K562 (cell line): Measurements from ENCODE around the gene CCK. TPM values are rescaled to one million over a fixed set of nuclear protein-coding genes. Genes with fewer than 3 reads are reported as not detected.

Experiments used
- ATAC-seq: fragments of 200-7000 bp; cut with Tn5 transposase; 3 replicates; pipeline ENCODE4 v1.9.1; 2020; ENCODE audit warnings: moderate library complexity
- BruUV-seq: library from RNA; stranded (reverse); fragments of 400-500 nt; replicated peaks from 2 replicates; lab custom pipeline; 2021; lab: Mats Ljungman, UMichigan
- CTCF ChIA-PET: fragments of 300-600 bp; formaldehyde crosslinking; extraction: SDS; loops from one replicate; lab custom pipeline; 2021; ENCODE audit warnings: low intra/inter-chr PET ratio; lab: Yijun Ruan, JAX
- POLR2A ChIA-PET: fragments of 300-600, 350-650 bp; sonication (Branson Sonifier 250); formaldehyde crosslinking; extraction: SDS; loops from one replicate; lab custom pipeline; 2021; ENCODE audit warnings: antibody characterized with exemption, inconsistent platforms; lab: Yijun Ruan, JAX
- DNase-seq, 4 experiments: peaks; one replicate each; pipeline versions ENCODE4 v3.0.0 to v3.0.0-alpha.2; 2011 to 2018; ENCODE audit warnings: low spot score in 3 of 4, mixed read lengths in 3 of 4; ENCODE audit errors: extremely low read depth in 1 of 4
- FAIRE-seq: peaks from 2 replicates; lab custom pipeline; 2011; peaks lifted over from hg19 to GRCh38; lab: Jason Lieb, UNC
- H2AFZ ChIP-seq: 2 replicates; pipeline ENCODE4 v1.6.0; 2011; ENCODE audit warnings: low read depth, low read length, control low read depth, inconsistent platforms
- H3K27ac ChIP-seq: fragments of 200-600 bp; 3 replicates; pipeline ENCODE4 v1.8.0; 2011; ENCODE audit warnings: low read depth, mild to moderate bottlenecking, control low read depth, inconsistent platforms, low read length, moderate library complexity, mixed read lengths; ENCODE audit errors: extremely low read depth
- H3K27me3 ChIP-seq, 2 experiments: fragments of 300-600 bp in 1 of 2; 2 replicates in 1 of 2; 3 replicates in 1 of 2; pipeline versions ENCODE4 v1.6.0 to v1.8.0; 2011; ENCODE audit warnings: inconsistent platforms in 2 of 2, low read length in 2 of 2, mild to moderate bottlenecking in 1 of 2, mixed read lengths in 1 of 2, moderate library complexity in 1 of 2; ENCODE audit not compliant: control insufficient read depth in 2 of 2, insufficient read depth in 2 of 2
- H3K36me3 ChIP-seq: fragments of 300-600 bp; 3 replicates; pipeline ENCODE4 v1.8.0; 2011; ENCODE audit warnings: mild to moderate bottlenecking, low read length, inconsistent platforms; ENCODE audit not compliant: control insufficient read depth, insufficient read depth
- H3K4me1 ChIP-seq, 2 experiments: fragments of 200-600 bp in 1 of 2; replicated peaks in 1 of 2; 2 replicates in 1 of 2; 3 replicates in 1 of 2; pipeline versions ENCODE4 v1.5.1 to v1.8.0; 2011; ENCODE audit warnings: inconsistent platforms in 2 of 2, low read length in 2 of 2, mild to moderate bottlenecking in 1 of 2, mixed read lengths in 1 of 2, moderate library complexity in 1 of 2; ENCODE audit not compliant: control insufficient read depth in 2 of 2, insufficient read depth in 2 of 2
- H3K4me2 ChIP-seq: 2 replicates; pipeline ENCODE4 v1.6.1; 2011; ENCODE audit warnings: low read length, control low read depth, inconsistent platforms, mixed read lengths; ENCODE audit not compliant: insufficient read depth
- H3K4me3 ChIP-seq: fragments of 200-600 bp; sonication (generic), shearing (Covaris generic); 2 replicates; pipeline ENCODE4 v1.5.1; 2016; ENCODE audit warnings: control low read depth, inconsistent platforms
- H3K79me2 ChIP-seq: fragments of 200-600 bp; 3 replicates; pipeline ENCODE4 v1.8.0; 2011; ENCODE audit warnings: low read length, inconsistent platforms; ENCODE audit not compliant: control insufficient read depth, insufficient read depth
- H3K9ac ChIP-seq, 2 experiments: 2 replicates each; pipeline versions ENCODE4 v1.6.0 to v1.6.1; 2011; ENCODE audit warnings: low read depth in 2 of 2, low read length in 2 of 2, control low read depth in 1 of 2, inconsistent platforms in 1 of 2, mild to moderate bottlenecking in 1 of 2, mixed read lengths in 1 of 2; ENCODE audit not compliant: insufficient read depth in 1 of 2
- H3K9me1 ChIP-seq: one replicate; pipeline ENCODE4 v1.6.0; 2011; ENCODE audit warnings: inconsistent platforms, mild to moderate bottlenecking, low read length, moderate library complexity; ENCODE audit not compliant: control insufficient read depth, insufficient read depth
- H3K9me3 ChIP-seq: replicated peaks from 2 replicates; pipeline ENCODE4 v1.5.1; 2011; ENCODE audit warnings: low read depth, low read length, inconsistent platforms; ENCODE audit not compliant: control insufficient read depth, insufficient read depth
- H4K20me1 ChIP-seq: replicated peaks from 2 replicates; pipeline ENCODE4 v1.6.1; 2011; ENCODE audit warnings: low read length, inconsistent platforms, mixed read lengths; ENCODE audit not compliant: control insufficient read depth, insufficient read depth
- CBX1 ChIP-seq: sonication (generic); IDR thresholded peaks from 2 replicates; pipeline ENCODE4 v1.6.1; 2016; ENCODE audit warnings: antibody characterized with exemption, low read depth, mild to moderate bottlenecking
- FOXK1 ChIP-seq: sonication (generic); formaldehyde crosslinking; IDR thresholded peaks from 2 replicates; pipeline ENCODE4 v1.8.0; 2022; ENCODE audit warnings: missing genetic modification reagents, mild to moderate bottlenecking, borderline replicate concordance
- NCOA2 ChIP-seq, 2 experiments: fragments of 450-650 bp; IDR thresholded peaks; 2 replicates each; pipeline ENCODE4 v1.6.1; 2018; ENCODE audit warnings: mild to moderate bottlenecking in 2 of 2, moderate library complexity in 1 of 2; ENCODE audit not compliant: partially characterized antibody in 2 of 2
- PHF8 ChIP-seq: fragments of 200-600 bp; sonication (generic); IDR thresholded peaks from 2 replicates; pipeline ENCODE4 v1.6.1; 2012; ENCODE audit warnings: mixed run types, mild to moderate bottlenecking, inconsistent platforms, low read length, moderate library complexity, borderline replicate concordance
- PTTG1 ChIP-seq: fragments of 450-650 bp; IDR thresholded peaks from 2 replicates; pipeline ENCODE4 v1.6.1; 2016; ENCODE audit warnings: low read depth, mild to moderate bottlenecking, missing genetic modification characterization, missing compliant biosample characterization
- ZFP30 ChIP-seq: fragments of 250-450 bp; sonication (Bioruptor Pico); IDR thresholded peaks from 2 replicates; pipeline ENCODE4 v1.8.0; 2022; ENCODE audit warnings: moderate library complexity, mild to moderate bottlenecking, inconsistent platforms, borderline replicate concordance
- ZNF3 ChIP-seq: fragments of 250-450 bp; sonication (Bioruptor Pico); IDR thresholded peaks from 2 replicates; pipeline ENCODE4 v1.5.0; 2021; ENCODE audit warnings: mild to moderate bottlenecking, moderate library complexity
- WGBS: fragments of 100-300 bp; shearing (Covaris generic); methylation state at CpG from one replicate; pipeline ENCODE4 v1.1.6; 2016; ENCODE audit warnings: low coverage, mixed read lengths; ENCODE audit not compliant: insufficient coverage; ENCODE audit errors: missing lambda C conversion rate; 5-methylcytosine and 5-hydroxymethylcytosine counted together
- in situ Hi-C: fragments of 300-500 bp; cut with MboI; formaldehyde crosslinking; loops from 4 replicates; pipeline ENCODE4 v1.15.0; 2018; ENCODE audit warnings: inconsistent platforms, mixed read lengths
- intact Hi-C: fragments of 100-400 bp; cut with micrococcal nuclease; formaldehyde crosslinking; loops from 2 replicates; pipeline ENCODE4 v1.14.2; 2022
- polyA plus RNA-seq, 8 experiments: library from polyadenylated mRNA; depleted of rRNA in 4 of 8; stranded (reverse) in 5 of 8; unstranded in 3 of 8; fragments of >200 nt; fragmentation: Nextera tagmentation in 2 of 8; fragmentation: Illumina TruSeq in 1 of 8; extraction: Ambion mirVana in 2 of 8; extraction: Trizol in 1 of 8; gene quantifications; 2 replicates each; pipeline versions ENCODE4 v1.2.1 to v1.2.3, GENCODE V29; 2011 to 2014; ENCODE audit warnings: inconsistent platforms in 1 of 8, missing spikeins in 1 of 8
- total RNA-seq, 7 experiments: library from RNA; depleted of rRNA in 6 of 7; stranded (reverse); fragments of >200 nt in 6 of 7; fragmentation: Illumina TruSeq in 2 of 7; extraction: Trizol in 2 of 7; gene quantifications; 2 replicates each; pipeline versions ENCODE4 v1.2.1 to v1.2.3, GENCODE V29; 2011 to 2021; ENCODE audit warnings: low replicate concordance in 1 of 7
- TF ChIP-seq, protein P1 (sequence below): fragments of 250-450 bp; sonication (Bioruptor Pico); IDR thresholded peaks from 2 replicates; pipeline ENCODE4 v1.4.0; 2020; ENCODE audit warnings: mild to moderate bottlenecking
- TF ChIP-seq, protein P2 (sequence below), 2 experiments: fragments of 450-650 bp in 1 of 2; sonication (generic) in 1 of 2; formaldehyde crosslinking in 1 of 2; IDR thresholded peaks in 1 of 2; conservative IDR thresholded peaks in 1 of 2; 2 replicates each; pipeline versions ENCODE4 v1.6.1 to v1.8.1; 2016 to 2023; ENCODE audit warnings: mild to moderate bottlenecking in 2 of 2, moderate library complexity in 2 of 2, inconsistent platforms in 1 of 2, missing genetic modification reagents in 1 of 2
- TF ChIP-seq, protein P3 (sequence below): fragments of 250-450 bp; sonication (Bioruptor Pico); IDR thresholded peaks from 2 replicates; pipeline ENCODE4 v1.8.0; 2021; ENCODE audit warnings: moderate library complexity, mild to moderate bottlenecking, inconsistent platforms

Gene CCK
- total and polyA plus RNA-seq, 9 of the 15 experiments (the other 6 are each of a cell fraction or from before 2014, with no cell fraction given), result not detected

- no peak for TF ChIP-seq PTTG1 (tag)
- TF ChIP-seq CBX1, result no peak
- TF ChIP-seq, protein P1, sequence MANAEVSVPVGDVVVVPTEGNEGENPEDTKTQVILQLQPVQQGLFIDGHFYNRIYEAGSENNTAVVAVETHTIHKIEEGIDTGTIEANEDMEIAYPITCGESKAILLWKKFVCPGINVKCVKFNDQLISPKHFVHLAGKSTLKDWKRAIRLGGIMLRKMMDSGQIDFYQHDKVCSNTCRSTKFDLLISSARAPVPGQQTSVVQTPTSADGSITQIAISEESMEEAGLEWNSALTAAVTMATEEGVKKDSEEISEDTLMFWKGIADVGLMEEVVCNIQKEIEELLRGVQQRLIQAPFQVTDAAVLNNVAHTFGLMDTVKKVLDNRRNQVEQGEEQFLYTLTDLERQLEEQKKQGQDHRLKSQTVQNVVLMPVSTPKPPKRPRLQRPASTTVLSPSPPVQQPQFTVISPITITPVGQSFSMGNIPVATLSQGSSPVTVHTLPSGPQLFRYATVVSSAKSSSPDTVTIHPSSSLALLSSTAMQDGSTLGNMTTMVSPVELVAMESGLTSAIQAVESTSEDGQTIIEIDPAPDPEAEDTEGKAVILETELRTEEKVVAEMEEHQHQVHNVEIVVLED, result no peak
- TF ChIP-seq PHF8, result no peak
- TF ChIP-seq ZNF3 (CRISPR knock-in tag), result no peak
These were observed 32.3 kb upstream of the CCK start (continued) for GRCh38 chr3:42298259-42298658.

DNA sequence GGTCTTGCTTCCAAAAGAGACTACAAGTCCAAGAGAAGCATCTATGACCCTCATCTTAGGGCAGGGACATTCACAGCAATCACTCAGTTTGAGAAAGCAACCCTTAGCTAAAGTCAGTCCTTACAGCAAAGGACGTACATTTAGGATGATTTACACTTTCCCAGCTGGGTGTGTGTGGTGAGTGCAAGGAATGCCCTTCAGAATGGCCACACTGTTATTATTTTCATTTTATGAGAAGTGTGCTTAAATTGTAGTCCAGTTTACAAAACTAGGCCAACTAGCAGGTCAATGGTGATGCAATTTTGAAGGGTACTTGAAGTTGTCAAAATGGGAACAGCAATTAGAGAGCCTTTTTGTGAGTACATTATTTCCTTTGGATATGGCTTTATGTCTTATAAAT lies 26.0 kb upstream of the CCK start:
- intact Hi-C loops, result no loop called here
- Histone ChIP-seq H3K4me3 (no peak overlapping the region), H3K27me3 (no peaks in the 10 kb centered on the region), H2AFZ (no peak overlapping the region), H3K4me1 (no peaks in the 10 kb centered on the region), H3K79me2 (no peaks in the 10 kb centered on the region), H3K36me3 (no peaks in the 10 kb centered on the region), H3K27ac (no peak overlapping the region), H3K4me2 (no peak overlapping the region), H3K9me1 (no peaks in the 10 kb centered on the region), H3K9me3 (no peaks in the 10 kb centered on the region), H4K20me1 (no peaks in the 10 kb centered on the region), H3K9ac (no peak overlapping the region)
- ChIA-PET POLR2A (no interaction called here), CTCF (no interaction called here)
- 0% methylated on average over 1 of the region's 1 CpG for WGBS
- in situ Hi-C loops, result no loop called here
- BruUV-seq, result no TSS peak
- DNase-seq (no peak), FAIRE-seq (no peak), ATAC-seq (no peak)
- TF ChIP-seq, protein P2, sequence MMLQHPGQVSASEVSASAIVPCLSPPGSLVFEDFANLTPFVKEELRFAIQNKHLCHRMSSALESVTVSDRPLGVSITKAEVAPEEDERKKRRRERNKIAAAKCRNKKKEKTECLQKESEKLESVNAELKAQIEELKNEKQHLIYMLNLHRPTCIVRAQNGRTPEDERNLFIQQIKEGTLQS (IDR thresholded peaks at IDR 0.05), result peak; percentile 30; the same call in 1 of the 2 replicates
- TF ChIP-seq, protein P2 (CRISPR knock-in tag; conservative IDR thresholded peaks at IDR 0.05), result no peak
- TF ChIP-seq NCOA2 (IDR thresholded peaks at IDR 0.05; ENCODE audit: partially characterized antibody in 2 of 2) (no peak), ZFP30 (CRISPR knock-in tag) (no peak), FOXK1 (CRISPR knock-in tag) (no peak)
- TF ChIP-seq, protein P3, sequence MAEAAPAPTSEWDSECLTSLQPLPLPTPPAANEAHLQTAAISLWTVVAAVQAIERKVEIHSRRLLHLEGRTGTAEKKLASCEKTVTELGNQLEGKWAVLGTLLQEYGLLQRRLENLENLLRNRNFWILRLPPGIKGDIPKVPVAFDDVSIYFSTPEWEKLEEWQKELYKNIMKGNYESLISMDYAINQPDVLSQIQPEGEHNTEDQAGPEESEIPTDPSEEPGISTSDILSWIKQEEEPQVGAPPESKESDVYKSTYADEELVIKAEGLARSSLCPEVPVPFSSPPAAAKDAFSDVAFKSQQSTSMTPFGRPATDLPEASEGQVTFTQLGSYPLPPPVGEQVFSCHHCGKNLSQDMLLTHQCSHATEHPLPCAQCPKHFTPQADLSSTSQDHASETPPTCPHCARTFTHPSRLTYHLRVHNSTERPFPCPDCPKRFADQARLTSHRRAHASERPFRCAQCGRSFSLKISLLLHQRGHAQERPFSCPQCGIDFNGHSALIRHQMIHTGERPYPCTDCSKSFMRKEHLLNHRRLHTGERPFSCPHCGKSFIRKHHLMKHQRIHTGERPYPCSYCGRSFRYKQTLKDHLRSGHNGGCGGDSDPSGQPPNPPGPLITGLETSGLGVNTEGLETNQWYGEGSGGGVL, result no peak
